Activated naive CD4-positive, alpha-beta T cell (primary cell): Measurements from ENCODE around the gene SLC10A7.

Experiments
- DNase-seq, 4 experiments: peaks; one replicate each; lab custom pipeline; 2025; lab: John Stamatoyannopoulos, UW

The SLC10A7 gene

GRCh38 chr4:146255874-146256273 is 265.9 kb downstream of the SLC10A7 start:
- no peak for DNase-seq

DNA sequence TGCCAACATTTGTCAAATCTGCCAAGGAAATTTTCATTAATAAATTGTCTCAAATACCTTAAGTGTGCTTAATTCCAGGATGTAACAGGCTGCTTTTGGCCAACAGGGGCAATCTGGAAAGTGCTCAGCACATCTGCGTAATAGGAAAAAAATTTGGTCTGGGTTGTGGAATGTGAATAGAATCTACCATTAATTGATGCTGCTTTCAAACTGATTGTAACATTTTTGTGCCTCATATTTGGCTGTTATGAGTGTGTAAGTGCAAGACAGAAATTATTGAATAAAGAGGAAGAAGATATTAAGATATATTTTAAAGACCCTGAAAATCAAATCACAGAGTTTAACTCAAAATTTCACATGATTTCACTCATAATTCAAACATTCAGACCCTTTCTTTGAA is 266.3 kb downstream of the SLC10A7 start:
- DNase-seq: no peak

- DNase-seq: no peak
Measured at GRCh38 chr4:146252969-146253611, 268.6 kb downstream of the SLC10A7 start.

GRCh38 chr4:146247356-146247755 is 274.4 kb downstream of the SLC10A7 start:
- DNase-seq: no peak

GRCh38 chr4:146246381-146246780 is 275.4 kb downstream of the SLC10A7 start:
- DNase-seq: no peak

- DNase-seq: no peak
Measured at GRCh38 chr4:146245850-146246249, 275.9 kb downstream of the SLC10A7 start.

DNA sequence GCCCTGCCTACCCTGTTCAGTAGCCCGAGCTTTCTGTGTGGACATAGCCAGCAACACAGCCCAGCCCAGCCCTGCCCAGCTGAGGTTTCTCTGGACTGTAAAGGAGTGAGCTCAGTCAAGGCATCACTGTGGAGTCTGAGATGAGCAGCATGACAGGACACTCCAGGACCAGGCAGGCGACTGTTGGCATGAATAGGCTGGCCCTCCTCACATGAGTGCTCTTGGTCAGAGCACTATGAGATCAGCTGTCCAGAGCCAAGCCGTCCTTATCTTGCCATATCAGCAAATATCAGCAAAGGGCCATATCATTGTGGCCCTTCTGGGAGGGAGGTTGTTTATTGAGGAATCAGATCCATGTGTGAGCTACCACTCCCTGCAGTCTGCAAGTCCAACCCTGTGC is 276.5 kb downstream of the SLC10A7 start:
- no peak for DNase-seq

GRCh38 chr4:146244496-146244895 is 277.2 kb downstream of the SLC10A7 start:
- DNase-seq: no peak

GRCh38 chr4:146243883-146244277 is 277.9 kb downstream of the SLC10A7 start:
- DNase-seq: no peak

- DNase-seq: peak in 2 of 4 experiments; percentile 30 to 31
Measured at GRCh38 chr4:146243141-146243882, 278.4 kb downstream of the SLC10A7 start.

GRCh38 chr4:146238107-146238506 is 283.6 kb downstream of the SLC10A7 start:
- no peak for DNase-seq

DNA sequence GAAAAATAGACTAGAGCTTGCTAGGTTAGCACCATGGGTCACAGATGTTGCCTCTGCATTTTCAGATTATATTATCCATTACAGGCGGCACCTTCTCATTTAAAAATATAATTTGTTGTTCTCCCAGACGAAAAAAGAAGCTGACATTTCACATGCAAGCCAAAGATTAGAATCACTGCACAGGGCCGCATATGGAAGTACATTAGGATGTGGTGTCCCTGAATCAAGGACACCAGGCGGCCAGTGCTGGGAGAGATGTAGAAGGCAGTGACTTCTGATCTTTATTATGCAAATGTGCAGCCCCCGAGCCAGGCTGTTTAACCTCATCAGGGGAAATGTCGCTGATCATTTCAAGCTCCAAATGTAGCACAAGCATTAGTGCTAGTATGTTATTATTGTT is 284.6 kb downstream of the SLC10A7 start:
- DNase-seq: no peak

- DNase-seq: no peak
Measured at GRCh38 chr4:146236216-146236615, 285.5 kb downstream of the SLC10A7 start.

- no peak for DNase-seq
Measured at GRCh38 chr4:146235654-146236177, 286.0 kb downstream of the SLC10A7 start.

GRCh38 chr4:146232131-146232722 is 289.5 kb downstream of the SLC10A7 start:
- DNase-seq: no peak

DNA sequence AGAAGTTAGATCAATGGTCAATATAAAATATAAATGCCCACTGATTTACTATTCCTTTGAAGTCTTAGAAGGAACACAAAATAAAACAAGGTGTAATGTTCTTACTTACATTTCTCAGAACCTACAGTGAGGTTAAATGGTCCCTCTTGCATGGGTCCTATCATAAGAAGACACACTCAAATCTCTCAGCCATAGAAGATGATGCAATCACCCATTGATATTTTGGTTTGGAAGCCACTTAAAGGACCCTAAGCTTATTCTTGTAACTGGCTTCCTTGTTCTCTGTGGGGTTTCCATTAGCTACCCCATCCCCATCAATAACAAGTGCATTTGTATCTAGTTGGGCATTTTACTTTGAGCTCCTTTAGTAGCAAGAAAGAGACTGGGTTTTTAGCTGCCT is 292.3 kb downstream of the SLC10A7 start:
- DNase-seq: no peak

- DNase-seq: no peak
Measured at GRCh38 chr4:146224326-146224966, 297.3 kb downstream of the SLC10A7 start.

- no peak for DNase-seq
Measured at GRCh38 chr4:146222313-146222712, 299.4 kb downstream of the SLC10A7 start.

DNA sequence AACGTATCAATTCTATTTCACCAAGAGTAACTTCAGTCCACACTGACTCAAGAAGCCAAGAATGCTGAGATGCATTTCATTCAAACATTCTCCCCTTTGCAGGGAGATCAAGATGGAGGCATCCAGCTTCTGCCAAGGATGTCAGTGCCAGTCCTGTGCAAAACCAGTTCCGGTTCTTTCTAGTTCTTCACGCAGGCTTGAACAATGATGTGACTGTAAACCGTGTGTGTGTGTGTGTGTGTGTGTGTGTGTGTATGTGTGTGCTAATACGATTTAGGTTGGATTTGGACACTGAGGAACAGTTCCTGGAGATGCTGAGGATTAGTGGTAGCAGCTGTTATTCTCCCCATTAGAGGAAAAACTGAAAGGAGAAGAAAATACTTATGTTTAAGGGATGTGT is 307.5 kb downstream of the SLC10A7 start, which contains the start of gene REELD1:
Gene REELD1 (plus strand): TSS at position 301 of the 400 bp plus-strand sequence. CDS start 2,415 bp downstream, outside the sequence.
- DNase-seq: no peak

DNA sequence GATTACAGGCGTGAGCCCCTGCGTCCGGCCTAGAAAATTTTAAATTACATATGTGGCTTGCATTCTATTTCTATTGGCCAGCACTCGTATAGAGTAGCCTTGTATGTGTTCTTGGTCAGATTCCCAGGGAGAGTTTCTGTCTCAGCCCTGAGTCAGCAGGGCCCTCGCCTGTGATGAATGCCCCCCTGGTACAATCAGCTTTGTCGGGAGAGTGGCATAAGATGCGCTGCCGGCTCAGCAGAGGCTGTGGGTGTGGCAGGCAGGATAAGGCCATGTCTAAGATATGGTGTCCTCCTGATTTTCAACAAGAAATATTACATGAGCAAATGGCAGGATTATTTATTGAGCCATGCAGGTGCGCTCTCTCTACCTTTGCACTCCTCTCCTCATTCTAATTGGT is 309.0 kb downstream of the SLC10A7 start:
- DNase-seq: no peak

DNA sequence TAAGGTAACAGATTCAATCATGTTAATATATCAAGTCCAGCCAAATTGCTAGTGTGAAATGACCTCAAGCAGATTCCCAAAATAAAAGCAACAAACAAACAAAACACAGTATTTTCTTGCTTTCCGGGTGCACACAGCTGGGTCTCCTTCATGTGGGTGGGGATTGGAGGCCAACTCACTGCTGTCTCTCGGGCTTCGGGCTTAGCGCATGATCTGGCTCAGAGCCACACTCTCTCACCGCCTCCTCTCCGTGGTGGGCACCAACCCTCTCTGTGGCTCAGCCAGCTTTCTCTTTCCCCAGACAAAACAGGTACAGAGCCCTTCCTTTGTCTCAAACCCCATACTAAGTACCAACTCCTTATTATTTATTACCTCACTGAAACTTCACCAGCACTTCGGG is 310.3 kb downstream of the SLC10A7 start:
- DNase-seq: no peak

DNA sequence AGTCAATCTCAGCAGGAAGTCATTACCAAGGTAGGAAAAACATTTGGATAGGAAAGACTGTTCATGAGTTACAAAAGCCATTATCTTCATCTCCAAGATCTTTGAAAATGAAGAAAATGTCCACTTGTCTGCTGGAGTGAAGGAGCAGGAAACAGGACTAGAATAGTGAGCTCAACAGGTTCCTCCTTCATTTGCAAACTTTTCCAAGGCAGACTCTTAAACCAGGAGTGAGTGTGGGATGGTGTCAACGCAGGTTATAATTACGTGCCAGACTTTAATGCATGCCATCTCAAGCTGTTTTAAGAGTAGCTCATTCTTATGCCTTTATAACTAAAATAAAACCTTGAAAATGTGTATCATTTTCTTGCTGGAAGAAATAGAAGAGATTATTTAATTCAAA is 310.9 kb downstream of the SLC10A7 start:
- no peak for DNase-seq
